Mesothelial cell of epicardium (in vitro differentiated cells): ENCODE measurements around the gene SLCO3A1. TPM values are rescaled to one million over a fixed set of nuclear protein-coding genes. Genes with fewer than 3 reads are reported as not detected.

Experiments
- DNase-seq, 2 experiments: peaks; one replicate each; pipeline ENCODE4 v3.0.0; 2021; ENCODE audit warnings: low spot score in 2 of 2; ENCODE audit not compliant: unreplicated experiment in 2 of 2
- H3K27ac Mint-ChIP-seq: 2 replicates; pipeline ENCODE4 v1.8.0; 2021; ENCODE audit warnings: mixed read lengths
- H3K27me3 Mint-ChIP-seq: 2 replicates; pipeline ENCODE4 v1.8.0; 2021; ENCODE audit warnings: low read depth, mixed read lengths
- H3K36me3 Mint-ChIP-seq: 2 replicates; pipeline ENCODE4 v1.8.0; 2021; ENCODE audit warnings: mixed read lengths
- H3K4me1 Mint-ChIP-seq: 2 replicates; pipeline ENCODE4 v1.8.0; 2021; ENCODE audit warnings: mixed read lengths
- H3K4me3 Mint-ChIP-seq: 2 replicates; pipeline ENCODE4 v1.8.0; 2021; ENCODE audit warnings: mild to moderate bottlenecking, moderate library complexity, mixed read lengths
- H3K9me3 Mint-ChIP-seq: 2 replicates; pipeline ENCODE4 v1.8.0; 2021; ENCODE audit warnings: mixed read lengths
- total RNA-seq: library from RNA; stranded (reverse); gene quantifications from 3 replicates; pipeline ENCODE4 v1.2.1, GENCODE V29; 2021
- TF ChIP-seq, protein P1 (sequence below): fragments of 200-600 bp; sonication (generic); IDR thresholded peaks from one replicate; pipeline ENCODE4 v1.5.0; 2021; ENCODE audit warnings: antibody characterized with exemption; ENCODE audit not compliant: unreplicated experiment

SLCO3A1 gene
- total RNA-seq, 1 donor from 2014 or later: 1.9 TPM

DNA sequence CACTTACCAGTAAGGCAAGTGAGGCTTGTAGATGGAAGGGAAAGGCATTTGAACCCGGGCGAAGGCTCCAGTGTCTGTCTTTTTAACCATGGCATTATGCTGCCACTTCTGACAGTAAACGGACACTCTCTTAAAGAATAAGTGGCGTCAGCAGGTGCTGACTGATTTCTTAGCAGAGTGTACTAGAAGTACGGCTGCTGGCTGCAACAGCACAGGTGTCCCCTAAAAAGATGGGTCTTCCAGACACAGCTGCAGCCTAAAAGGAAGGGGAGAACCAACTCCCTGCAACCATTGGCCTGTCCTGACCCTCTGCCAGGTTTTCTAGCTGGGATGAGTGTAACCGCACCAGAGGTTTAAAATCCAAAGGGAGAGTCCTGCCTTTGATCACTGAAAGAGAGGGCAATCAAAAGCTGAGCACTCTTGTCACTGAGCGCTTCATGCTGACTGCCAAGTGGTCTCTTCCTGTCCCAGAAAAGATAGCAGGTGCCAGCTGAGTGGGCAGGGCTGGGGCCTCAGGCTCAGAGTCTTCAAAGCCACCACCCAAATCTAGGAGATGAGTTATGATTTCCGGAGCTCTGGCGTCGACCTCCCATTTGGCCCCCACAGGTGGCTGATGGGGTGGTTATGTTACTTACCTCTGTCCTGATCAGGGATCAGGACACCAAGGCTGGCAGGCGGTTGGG is 255.8 kb downstream of the SLCO3A1 start:
- TF ChIP-seq, protein P1, sequence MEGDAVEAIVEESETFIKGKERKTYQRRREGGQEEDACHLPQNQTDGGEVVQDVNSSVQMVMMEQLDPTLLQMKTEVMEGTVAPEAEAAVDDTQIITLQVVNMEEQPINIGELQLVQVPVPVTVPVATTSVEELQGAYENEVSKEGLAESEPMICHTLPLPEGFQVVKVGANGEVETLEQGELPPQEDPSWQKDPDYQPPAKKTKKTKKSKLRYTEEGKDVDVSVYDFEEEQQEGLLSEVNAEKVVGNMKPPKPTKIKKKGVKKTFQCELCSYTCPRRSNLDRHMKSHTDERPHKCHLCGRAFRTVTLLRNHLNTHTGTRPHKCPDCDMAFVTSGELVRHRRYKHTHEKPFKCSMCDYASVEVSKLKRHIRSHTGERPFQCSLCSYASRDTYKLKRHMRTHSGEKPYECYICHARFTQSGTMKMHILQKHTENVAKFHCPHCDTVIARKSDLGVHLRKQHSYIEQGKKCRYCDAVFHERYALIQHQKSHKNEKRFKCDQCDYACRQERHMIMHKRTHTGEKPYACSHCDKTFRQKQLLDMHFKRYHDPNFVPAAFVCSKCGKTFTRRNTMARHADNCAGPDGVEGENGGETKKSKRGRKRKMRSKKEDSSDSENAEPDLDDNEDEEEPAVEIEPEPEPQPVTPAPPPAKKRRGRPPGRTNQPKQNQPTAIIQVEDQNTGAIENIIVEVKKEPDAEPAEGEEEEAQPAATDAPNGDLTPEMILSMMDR: no peak
- peaks cover 58% of the 10 kb centered on the region for H3K27me3 Mint-ChIP-seq
- no peaks in the 10 kb centered on the region for H3K36me3 Mint-ChIP-seq
- no peak overlapping the region for H3K4me3 Mint-ChIP-seq
- peaks cover 39% of the 10 kb centered on the region for H3K4me1 Mint-ChIP-seq
- no peaks in the 10 kb centered on the region for H3K9me3 Mint-ChIP-seq
- no peak overlapping the region for H3K27ac Mint-ChIP-seq
- no peak for DNase-seq

DNA sequence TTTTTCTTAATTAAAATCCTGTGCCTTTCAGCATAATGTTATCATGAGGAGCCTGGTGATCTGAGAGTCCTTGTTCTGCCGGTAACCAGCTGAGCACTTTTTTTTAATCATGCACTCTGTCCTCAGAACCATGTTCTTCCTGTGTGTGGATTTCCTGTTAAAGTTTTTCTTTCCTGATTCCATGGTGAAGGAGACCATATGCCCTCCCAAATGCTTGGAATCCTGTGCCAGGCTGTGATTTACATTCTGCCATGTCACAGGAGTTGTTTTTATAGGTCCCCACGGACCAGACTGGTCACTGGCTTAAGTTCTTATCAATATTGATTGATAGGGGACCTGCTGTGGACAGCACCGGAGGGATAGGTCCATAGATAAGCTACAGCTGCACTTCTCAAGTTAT is 257.8 kb downstream of the SLCO3A1 start:
- Mint-ChIP-seq H3K4me3 (no peak overlapping the region), H3K4me1 (peaks cover 30% of the 10 kb centered on the region), H3K27me3 (peaks cover 63% of the 10 kb centered on the region), H3K36me3 (no peaks in the 10 kb centered on the region), H3K27ac (no peak overlapping the region), H3K9me3 (no peaks in the 10 kb centered on the region)
- no peak for DNase-seq
- TF ChIP-seq, protein P1: no peak

DNA sequence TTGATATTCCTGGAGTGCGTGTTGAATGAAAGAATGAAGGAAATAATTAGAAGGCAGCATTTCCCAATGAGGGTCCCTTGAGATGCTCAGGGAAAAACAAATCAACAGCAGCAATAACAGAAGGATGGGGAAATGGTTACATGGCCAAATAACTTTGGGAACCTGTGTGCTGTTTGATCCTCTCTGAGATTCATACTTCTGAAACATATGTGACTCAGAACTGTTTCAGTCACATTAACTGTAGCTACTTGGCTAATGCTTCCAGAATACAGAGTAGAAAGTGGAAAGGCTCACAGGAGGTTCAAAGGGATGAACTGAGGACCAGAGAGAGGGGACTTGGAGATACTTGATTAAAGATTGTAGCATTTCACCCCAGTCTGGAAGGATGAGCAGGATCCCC is 258.2 kb downstream of the SLCO3A1 start:
- Mint-ChIP-seq H3K27me3 (peaks cover 63% of the 10 kb centered on the region), H3K4me1 (peaks cover 31% of the 10 kb centered on the region), H3K27ac (no peak overlapping the region), H3K36me3 (no peaks in the 10 kb centered on the region), H3K9me3 (no peaks in the 10 kb centered on the region), H3K4me3 (no peak overlapping the region)
- TF ChIP-seq, protein P1: no peak
- DNase-seq: no peak

DNA sequence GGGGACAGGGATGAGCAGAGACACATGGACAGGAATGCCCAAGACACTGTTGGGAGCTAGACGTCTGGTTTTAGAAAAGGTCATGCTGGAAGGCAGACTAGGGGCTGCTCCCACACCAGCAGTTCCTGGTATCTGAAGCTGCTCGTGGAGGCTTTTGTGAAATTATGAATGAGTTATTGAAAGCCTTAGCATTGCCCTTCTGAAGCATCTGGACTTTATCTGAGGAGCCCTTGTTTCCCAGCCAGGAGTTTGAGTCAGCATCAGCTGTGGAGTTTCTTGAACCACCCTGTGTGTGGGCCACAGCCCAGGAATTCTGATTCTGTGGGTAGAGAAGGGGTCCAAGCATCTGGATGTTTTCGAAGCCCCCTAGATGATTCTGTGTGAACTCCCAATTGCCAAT is 258.7 kb downstream of the SLCO3A1 start:
- Mint-ChIP-seq H3K36me3 (no peaks in the 10 kb centered on the region), H3K4me1 (peaks cover 32% of the 10 kb centered on the region), H3K27me3 (peaks cover 66% of the 10 kb centered on the region), H3K9me3 (no peaks in the 10 kb centered on the region), H3K27ac (no peak overlapping the region), H3K4me3 (no peak overlapping the region)
- no peak for DNase-seq
- TF ChIP-seq, protein P1: no peak

DNA sequence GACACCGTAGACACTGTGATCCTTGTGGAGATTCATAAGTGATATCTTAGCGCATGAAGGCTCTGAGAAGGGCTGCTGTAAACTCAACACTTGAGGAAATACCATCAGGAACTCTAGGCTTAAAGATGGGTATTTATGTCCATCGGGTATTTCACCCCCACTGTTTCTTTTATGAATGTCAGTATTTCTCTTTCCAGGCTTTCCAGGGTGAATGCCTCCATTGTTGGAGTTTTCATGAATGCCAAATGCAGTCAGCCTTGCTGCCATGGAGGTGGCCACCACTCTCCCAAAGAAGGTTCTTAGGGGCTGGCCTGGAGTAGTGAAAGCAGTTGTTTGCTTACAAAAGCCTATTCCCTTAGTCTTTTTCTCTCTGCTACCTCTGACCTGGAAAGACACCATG is 259.2 kb downstream of the SLCO3A1 start:
- Mint-ChIP-seq H3K4me3 (no peak overlapping the region), H3K27me3 (peaks cover 68% of the 10 kb centered on the region), H3K4me1 (peaks cover 34% of the 10 kb centered on the region), H3K27ac (no peak overlapping the region), H3K36me3 (no peaks in the 10 kb centered on the region), H3K9me3 (no peaks in the 10 kb centered on the region)
- TF ChIP-seq, protein P1: no peak
- DNase-seq: no peak
